Limb (tissue), 2 donors: ENCODE data around the gene ADCYAP1.

Experiments used
- DNase-seq, 2 donors: peaks; one replicate each; pipeline ENCODE4 v3.0.0-alpha.2; 2016; ENCODE audit errors: extremely low spot score in 2 of 2

The ADCYAP1 gene

DNA sequence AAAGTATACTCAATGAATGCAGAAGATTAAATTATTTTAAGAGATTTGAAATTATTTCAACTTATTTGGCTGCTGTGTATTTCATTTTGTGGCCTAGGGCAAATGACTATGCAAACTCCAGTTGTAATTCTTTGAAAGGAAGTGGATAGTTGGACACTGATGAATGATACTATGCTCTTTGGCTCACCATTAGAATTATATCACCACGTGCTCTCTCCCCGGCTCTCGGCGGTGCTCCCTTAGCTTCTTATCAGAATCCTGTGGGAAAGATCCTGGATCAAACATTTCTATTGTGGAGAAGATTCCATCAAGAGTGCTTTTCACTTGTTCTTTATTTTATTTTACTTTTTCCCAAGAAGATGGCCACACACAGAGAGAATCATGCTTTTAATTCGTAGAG, 55.2 kb downstream of the ADCYAP1 start:
- DNase-seq: no peak
